ENCODE measurements around the gene RMND5B. TPM values are rescaled to one million over a fixed set of nuclear protein-coding genes. Genes with fewer than 3 reads are reported as not detected.

Gene RMND5B
- total RNA-seq, 1 experiment from 2014 or later, result 17.6 TPM

Other genes starting within 250 kb of the RMND5B start
- not detected in 2 replicates for gene PROP1, start 134.8 kb upstream of the RMND5B start, total RNA-seq (2014; rRNA removed; shearing (Covaris generic))
- gene N4BP3, start 17.5 kb upstream of the RMND5B start, total RNA-seq (2014; rRNA removed; shearing (Covaris generic)), result 0.05 TPM in 1 of 2 replicates, not detected in the other
- gene NHP2, start 22.9 kb downstream of the RMND5B start, total RNA-seq (2014; rRNA removed; shearing (Covaris generic)), result 188 and 233 TPM in 2 replicates
- not detected in 2 replicates for gene GMCL2, start 56.4 kb downstream of the RMND5B start, total RNA-seq (2014; rRNA removed; shearing (Covaris generic))
- gene HNRNPAB, start 73.5 kb downstream of the RMND5B start, total RNA-seq (2014; rRNA removed; shearing (Covaris generic)), result 85.0 and 137 TPM in 2 replicates
- gene PHYKPL, start 101.8 kb downstream of the RMND5B start, total RNA-seq (2014; rRNA removed; shearing (Covaris generic)), result 4.8 and 7.8 TPM in 2 replicates